ENCODE results near the gene OOSP1. TPM values are rescaled to one million over a fixed set of nuclear protein-coding genes. Genes with fewer than 3 reads are reported as not detected.

OOSP1 gene, protein sequence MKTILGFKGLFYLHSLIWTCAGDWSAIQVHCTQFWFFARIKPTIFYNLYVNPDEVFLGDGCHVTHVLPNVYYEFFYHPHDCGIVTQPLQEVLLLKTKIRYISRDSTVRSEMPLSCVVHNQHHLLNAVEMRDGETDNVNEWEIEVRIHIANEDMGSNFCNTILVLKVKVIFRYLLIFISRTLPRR
- total RNA-seq (0.48 TPM in 1 of 2 replicates, not detected in the other), polyA plus RNA-seq (0.71 and 0.91 TPM in 2 replicates)

DNA sequence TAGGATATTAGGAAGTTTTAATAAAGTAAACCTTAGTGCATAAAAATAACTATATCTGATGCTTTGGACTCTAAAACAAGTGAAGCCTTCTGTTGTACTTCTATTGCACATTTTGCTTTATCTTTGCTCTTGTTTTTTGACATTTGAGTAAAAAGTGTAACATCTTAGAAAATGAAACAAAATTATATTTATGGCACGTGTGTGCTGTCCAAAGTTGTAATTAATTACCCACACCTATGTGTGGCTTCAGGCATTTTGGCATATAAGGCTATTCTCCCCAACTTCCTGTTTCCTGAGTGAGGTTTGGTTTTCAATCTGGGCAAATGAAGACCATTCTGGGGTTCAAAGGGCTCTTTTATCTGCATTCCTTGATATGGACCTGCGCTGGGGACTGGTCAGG lies at the start of gene OOSP1:
Gene OOSP1, plus strand, starts transcription at position 301 of the 400 bp plus-strand sequence. Its CDS starts 23 bp downstream, at position 324.
- H3K27ac ChIP-seq = no peak within 1 kb of the TSS
- H3K4me3 ChIP-seq = no peak within 1 kb of the TSS
- DNase-seq (ENCODE audit: low read depth in 1 of 2, low spot score in 1 of 2) = no peak
- no peaks in the 10 kb centered on the region for H3K9me3 ChIP-seq (ENCODE audit: low read depth)
- no peaks in the 10 kb centered on the region for H3K36me3 ChIP-seq
- H3K27me3 ChIP-seq = no peaks in the 10 kb centered on the region
- no peaks in the 10 kb centered on the region for H3K4me1 ChIP-seq (ENCODE audit: low read depth)
- TF ChIP-seq, protein P1, sequence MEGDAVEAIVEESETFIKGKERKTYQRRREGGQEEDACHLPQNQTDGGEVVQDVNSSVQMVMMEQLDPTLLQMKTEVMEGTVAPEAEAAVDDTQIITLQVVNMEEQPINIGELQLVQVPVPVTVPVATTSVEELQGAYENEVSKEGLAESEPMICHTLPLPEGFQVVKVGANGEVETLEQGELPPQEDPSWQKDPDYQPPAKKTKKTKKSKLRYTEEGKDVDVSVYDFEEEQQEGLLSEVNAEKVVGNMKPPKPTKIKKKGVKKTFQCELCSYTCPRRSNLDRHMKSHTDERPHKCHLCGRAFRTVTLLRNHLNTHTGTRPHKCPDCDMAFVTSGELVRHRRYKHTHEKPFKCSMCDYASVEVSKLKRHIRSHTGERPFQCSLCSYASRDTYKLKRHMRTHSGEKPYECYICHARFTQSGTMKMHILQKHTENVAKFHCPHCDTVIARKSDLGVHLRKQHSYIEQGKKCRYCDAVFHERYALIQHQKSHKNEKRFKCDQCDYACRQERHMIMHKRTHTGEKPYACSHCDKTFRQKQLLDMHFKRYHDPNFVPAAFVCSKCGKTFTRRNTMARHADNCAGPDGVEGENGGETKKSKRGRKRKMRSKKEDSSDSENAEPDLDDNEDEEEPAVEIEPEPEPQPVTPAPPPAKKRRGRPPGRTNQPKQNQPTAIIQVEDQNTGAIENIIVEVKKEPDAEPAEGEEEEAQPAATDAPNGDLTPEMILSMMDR (IDR thresholded peaks at IDR 0.05; ENCODE audit: low read depth, low read length) = no peak

DNA sequence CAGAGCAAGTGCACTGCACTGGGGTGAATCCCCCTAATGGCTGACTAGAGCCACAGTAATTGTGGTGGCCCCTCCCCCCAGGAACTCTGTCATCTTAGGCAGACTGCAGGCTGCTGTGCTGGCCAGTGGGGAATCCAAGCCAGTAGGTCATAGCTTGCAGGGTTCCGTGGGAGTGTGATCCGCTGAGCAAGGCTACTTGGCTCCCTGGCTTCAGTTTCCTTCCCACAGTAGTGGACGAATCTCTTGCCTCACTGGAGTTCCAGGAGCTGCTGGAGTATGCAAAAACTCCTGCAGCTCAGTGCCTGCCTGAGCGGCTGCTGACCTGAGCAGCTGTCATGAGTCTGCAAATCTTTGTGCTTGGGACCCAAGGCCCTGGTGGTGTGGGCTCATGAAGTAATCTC lies 46.5 kb upstream of the OOSP1 start:
- peak; percentile 20 to 38 for DNase-seq (ENCODE audit: low read depth in 1 of 2, low spot score in 1 of 2)
- TF ChIP-seq, protein P1 (IDR thresholded peaks at IDR 0.05; ENCODE audit: low read depth, low read length) = no peak
- H3K4me1 ChIP-seq (ENCODE audit: low read depth) = peaks cover 5% of the 10 kb centered on the region
- H3K27ac ChIP-seq = no peak overlapping the region
- H3K9me3 ChIP-seq (ENCODE audit: low read depth) = no peaks in the 10 kb centered on the region
- no peaks in the 10 kb centered on the region for H3K36me3 ChIP-seq
- H3K4me3 ChIP-seq = no peak overlapping the region
- H3K27me3 ChIP-seq = no peaks in the 10 kb centered on the region

DNA sequence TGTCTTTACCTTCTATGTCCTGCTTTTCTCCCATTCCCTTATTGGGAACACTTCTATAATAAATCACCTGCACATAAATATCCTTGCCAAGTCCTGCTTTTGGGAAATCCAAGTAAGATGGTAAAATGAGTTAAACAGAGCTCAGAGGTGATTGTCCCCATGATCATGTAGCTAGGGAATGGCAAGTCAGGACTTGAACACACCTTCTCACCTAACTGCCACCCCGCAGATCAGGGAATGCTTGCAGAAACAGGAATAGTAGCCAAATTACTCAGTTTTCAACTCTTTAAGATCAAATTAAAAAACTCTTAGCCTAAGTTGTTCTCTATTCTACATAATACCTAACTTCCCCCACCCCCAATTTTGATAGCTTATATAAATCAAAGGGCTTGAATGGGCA lies 43.6 kb upstream of the OOSP1 start:
- TF ChIP-seq, protein P1 (IDR thresholded peaks at IDR 0.05; ENCODE audit: low read depth, low read length) = no peak
- DNase-seq (ENCODE audit: low read depth in 1 of 2, low spot score in 1 of 2) = no peak
- Histone ChIP-seq H3K27ac (no peak overlapping the region), H3K27me3 (no peaks in the 10 kb centered on the region), H3K4me1 (ENCODE audit: low read depth) (peaks cover 5% of the 10 kb centered on the region), H3K4me3 (no peak overlapping the region), H3K36me3 (no peaks in the 10 kb centered on the region), H3K9me3 (ENCODE audit: low read depth) (no peaks in the 10 kb centered on the region)

DNA sequence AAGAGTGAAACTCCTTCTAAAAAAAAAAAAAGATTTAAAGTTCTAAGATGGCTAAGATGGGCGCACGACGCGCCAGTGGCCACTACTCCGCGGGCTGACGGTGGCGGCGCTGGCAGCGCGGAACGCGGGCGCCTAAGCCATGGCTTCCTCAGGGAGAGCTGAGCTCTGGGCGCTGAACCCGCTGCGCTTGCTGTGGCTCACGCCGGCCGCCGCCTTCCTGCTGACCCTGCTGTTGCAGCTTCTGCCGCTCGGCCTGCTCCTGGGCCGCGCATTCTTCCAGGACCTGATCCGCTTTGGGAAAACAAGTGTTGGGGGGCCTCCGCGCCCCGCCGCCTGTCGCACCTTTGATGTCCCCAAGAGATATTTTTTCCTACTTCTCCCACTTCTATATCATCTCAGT lies 40.2 kb upstream of the OOSP1 start:
- Histone ChIP-seq H3K27ac (no peak overlapping the region), H3K27me3 (no peaks in the 10 kb centered on the region), H3K9me3 (ENCODE audit: low read depth) (no peaks in the 10 kb centered on the region), H3K4me1 (ENCODE audit: low read depth) (no peaks in the 10 kb centered on the region), H3K4me3 (no peak overlapping the region), H3K36me3 (no peaks in the 10 kb centered on the region)
- no peak for DNase-seq (ENCODE audit: low read depth in 1 of 2, low spot score in 1 of 2)
- TF ChIP-seq, protein P1 (IDR thresholded peaks at IDR 0.05; ENCODE audit: low read depth, low read length) = no peak

DNA sequence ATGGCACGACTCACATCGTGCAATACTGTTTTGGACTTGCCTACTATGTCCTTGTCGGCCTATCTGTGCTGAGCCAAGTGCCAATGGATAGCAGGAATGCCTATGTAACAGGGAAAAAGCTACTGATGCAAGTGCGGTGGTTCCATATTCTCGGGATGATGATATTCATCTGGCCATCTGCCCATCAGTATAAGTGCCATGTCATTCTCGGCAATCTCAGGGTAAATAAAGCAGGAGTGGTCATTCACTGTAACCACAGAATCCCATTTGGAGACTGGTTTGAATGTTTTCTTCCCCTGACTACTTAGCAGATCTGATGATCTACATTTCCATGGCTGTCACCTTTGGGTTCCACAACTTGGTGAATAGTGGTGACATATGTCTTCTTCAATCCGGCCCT lies 39.6 kb upstream of the OOSP1 start:
- DNase-seq (ENCODE audit: low read depth in 1 of 2, low spot score in 1 of 2) = no peak
- Histone ChIP-seq H3K9me3 (ENCODE audit: low read depth) (no peaks in the 10 kb centered on the region), H3K4me1 (ENCODE audit: low read depth) (no peaks in the 10 kb centered on the region), H3K27me3 (no peaks in the 10 kb centered on the region), H3K36me3 (no peaks in the 10 kb centered on the region), H3K27ac (no peak overlapping the region), H3K4me3 (no peak overlapping the region)
- TF ChIP-seq, protein P1 (IDR thresholded peaks at IDR 0.05; ENCODE audit: low read depth, low read length) = no peak

Measured in cardiac muscle cell (in vitro differentiated cells and primary cell).